SK-N-MC (cell line): ENCODE measurements around the gene SYNE1.
A peak's percentile ranks its signal among the peaks of the same experiment; 100 is the strongest.

Experiments
- DNase-seq: peaks from one replicate; pipeline ENCODE4 v3.0.0-alpha.2; 2011; ENCODE audit warnings: low read depth, low spot score
- H3K27ac ChIP-seq: fragments of 200-600 bp; sonication (generic); 2 replicates; pipeline ENCODE4 v1.5.1; 2016; ENCODE audit warnings: mixed run types
- H3K36me3 ChIP-seq: fragments of 200-600 bp; sonication (generic); 2 replicates; pipeline ENCODE4 v1.6.1; 2017; ENCODE audit warnings: antibody characterized with exemption, low read length, mixed read lengths; ENCODE audit not compliant: insufficient read depth
- H3K4me3 ChIP-seq: fragments of 200-600 bp; sonication (generic); 2 replicates; pipeline ENCODE4 v1.5.1; 2016
- H3K9ac ChIP-seq: fragments of 200-600 bp; sonication (generic); 2 replicates; pipeline ENCODE4 v1.8.0; 2017; ENCODE audit warnings: mixed run types, mixed read lengths; ENCODE audit not compliant: insufficient read length
- H3K9me3 ChIP-seq: fragments of 200-600 bp; sonication (generic); 2 replicates; pipeline ENCODE4 v1.6.1; 2017; ENCODE audit warnings: low read depth, mild to moderate bottlenecking, antibody characterized with exemption, low read length, moderate library complexity, mixed read lengths
- EZH2 ChIP-seq: fragments of 200-600 bp; sonication (generic); IDR thresholded peaks from one replicate; pipeline ENCODE4 v1.6.1; 2017; ENCODE audit warnings: antibody characterized with exemption
- FOXP2 ChIP-seq: optimal IDR thresholded peaks from 2 replicates; pipeline ENCODE3; 2011; ENCODE audit warnings: mild to moderate bottlenecking, moderate library complexity; ENCODE audit not compliant: insufficient read depth; ENCODE audit errors: extremely low read length, control extremely low read depth
- POLR2AphosphoS5 ChIP-seq: IDR thresholded peaks from 2 replicates; pipeline ENCODE4 v1.6.1; 2012; ENCODE audit warnings: mild to moderate bottlenecking, low read depth, low read length, borderline replicate concordance

SYNE1 gene

GRCh38 chr6:152380993-152381898 lies 255.9 kb downstream of the SYNE1 start:
- Histone ChIP-seq H3K9ac (peak overlapping the region; percentile 86), H3K27ac (peak overlapping the region; percentile 93), H3K36me3 (peaks cover 4% of the 10 kb centered on the region; the same call in 1 of the 2 replicates), H3K4me3 (peak overlapping the region; percentile 87), H3K9me3 (no peaks in the 10 kb centered on the region)
- DNase-seq, result no peak
- TF ChIP-seq EZH2, result no peak
- TF ChIP-seq FOXP2, result peak; percentile 23
- TF ChIP-seq POLR2AphosphoS5, result peak; percentile 22; the same call in 1 of the 2 replicates

GRCh38 chr6:152380351-152380767 lies 256.8 kb downstream of the SYNE1 start:
- Histone ChIP-seq H3K9ac (peak overlapping the region; percentile 86), H3K4me3 (peak overlapping the region; percentile 87), H3K36me3 (peaks cover 13% of the 10 kb centered on the region; the same call in 1 of the 2 replicates), H3K9me3 (no peaks in the 10 kb centered on the region), H3K27ac (peak overlapping the region; percentile 93)
- no peak for DNase-seq
- TF ChIP-seq EZH2 (no peak), FOXP2 (no peak), POLR2AphosphoS5 (no peak; the same call in 1 of the 2 replicates)

- Histone ChIP-seq H3K4me3 (peak overlapping the region; percentile 87), H3K9ac (peak overlapping the region; percentile 86), H3K36me3 (peaks cover 15% of the 10 kb centered on the region; the same call in 1 of the 2 replicates), H3K27ac (peak overlapping the region; percentile 93), H3K9me3 (no peaks in the 10 kb centered on the region)
- TF ChIP-seq FOXP2 (no peak), POLR2AphosphoS5 (no peak), EZH2 (no peak)
- no peak for DNase-seq
These were observed 257.7 kb downstream of the SYNE1 start for GRCh38 chr6:152379423-152379822.

GRCh38 chr6:152378169-152378568 lies 259.0 kb downstream of the SYNE1 start:
- no peaks in the 10 kb centered on the region for H3K9me3 ChIP-seq
- TF ChIP-seq FOXP2 (no peak), EZH2 (no peak), POLR2AphosphoS5 (no peak)
- H3K9ac ChIP-seq, result no peak overlapping the region
- DNase-seq, result no peak
- no peak overlapping the region for H3K27ac ChIP-seq
- H3K4me3 ChIP-seq, result no peak overlapping the region
- H3K36me3 ChIP-seq, result peaks cover 15% of the 10 kb centered on the region; the same call in 1 of the 2 replicates

GRCh38 chr6:152375197-152375596 lies 262.0 kb downstream of the SYNE1 start:
- Histone ChIP-seq H3K9me3 (no peaks in the 10 kb centered on the region), H3K36me3 (peaks cover 15% of the 10 kb centered on the region; the same call in 1 of the 2 replicates), H3K27ac (no peak overlapping the region), H3K9ac (no peak overlapping the region), H3K4me3 (no peak overlapping the region)
- no peak for DNase-seq
- TF ChIP-seq POLR2AphosphoS5, result no peak
- no peak for TF ChIP-seq FOXP2
- TF ChIP-seq EZH2, result no peak

- H3K36me3 ChIP-seq, result peaks cover 15% of the 10 kb centered on the region; the same call in 1 of the 2 replicates
- DNase-seq, result no peak
- H3K9ac ChIP-seq, result no peak overlapping the region
- H3K27ac ChIP-seq, result no peak overlapping the region
- H3K4me3 ChIP-seq, result no peak overlapping the region
- no peaks in the 10 kb centered on the region for H3K9me3 ChIP-seq
- TF ChIP-seq EZH2 (no peak), POLR2AphosphoS5 (no peak), FOXP2 (no peak)
These were observed 264.2 kb downstream of the SYNE1 start for GRCh38 chr6:152372945-152373344.

- H3K9me3 ChIP-seq, result no peaks in the 10 kb centered on the region
- TF ChIP-seq FOXP2 (no peak), POLR2AphosphoS5 (no peak), EZH2 (no peak)
These were observed 265.4 kb downstream of the SYNE1 start for GRCh38 chr6:152371775-152372174.

GRCh38 chr6:152368751-152369624 lies 268.2 kb downstream of the SYNE1 start:
- peaks cover 5% of the 10 kb centered on the region for H3K36me3 ChIP-seq
- DNase-seq, result no peak

More at GRCh38 chr6:152371775-152372174, 265.4 kb downstream of the SYNE1 start:
- no peak overlapping the region for H3K4me3 ChIP-seq
- no peak overlapping the region for H3K9ac ChIP-seq
- peaks cover 17% of the 10 kb centered on the region for H3K36me3 ChIP-seq
- H3K27ac ChIP-seq, result no peak overlapping the region
- DNase-seq, result no peak

More at GRCh38 chr6:152368751-152369624, 268.2 kb downstream of the SYNE1 start:
- Histone ChIP-seq H3K9ac (no peak overlapping the region), H3K4me3 (no peak overlapping the region), H3K9me3 (no peaks in the 10 kb centered on the region), H3K27ac (peak overlapping the region; percentile 51)
- TF ChIP-seq EZH2 (no peak), FOXP2 (no peak), POLR2AphosphoS5 (no peak)
